MCF 10A (cell line): ENCODE results near the gene CALR3. TPM values are rescaled to one million over a fixed set of nuclear protein-coding genes. Genes with fewer than 3 reads are reported as not detected.
A peak's percentile ranks its signal among the peaks of the same experiment; 100 is the strongest.
"Not testable (repeated sequence)": the region's sequence is repeated elsewhere in the genome, so short reads cannot be mapped to it uniquely, and the experiment has no call there.

Experiments
- Bru-seq: library from RNA; stranded (reverse); fragments of 400-500 nt; gene quantifications from one replicate; lab custom pipeline; 2021; lab: Mats Ljungman, UMichigan
- BruChase-seq, 2 experiments: library from RNA; stranded (reverse); fragments of 400-500 nt; gene quantifications; one replicate each; lab custom pipeline; 2021; lab: Mats Ljungman, UMichigan
- BruUV-seq: library from RNA; stranded (reverse); fragments of 400-500 nt; replicated peaks from 2 replicates; lab custom pipeline; 2021; lab: Mats Ljungman, UMichigan
- CTCF ChIA-PET: fragments of 300-600 bp; sonication (Branson Sonifier 250); formaldehyde crosslinking; extraction: SDS; loops from one replicate; lab custom pipeline; 2021; ENCODE audit warnings: antibody characterized with exemption, inconsistent platforms; lab: Yijun Ruan, JAX
- POLR2A ChIA-PET: fragments of 300-600, 350-650 bp; sonication (Branson Sonifier 250); formaldehyde crosslinking; extraction: SDS; loops from one replicate; lab custom pipeline; 2020; ENCODE audit warnings: antibody characterized with exemption, inconsistent platforms; lab: Yijun Ruan, JAX
- DNase-seq: peaks from one replicate; pipeline ENCODE4 v3.0.0-alpha.2; 2018; ENCODE audit not compliant: unreplicated experiment
- H3K27ac Mint-ChIP-seq: one replicate; pipeline ENCODE4 v1.8.0; 2022; ENCODE audit warnings: mild to moderate bottlenecking, low read depth, mixed read lengths; ENCODE audit not compliant: unreplicated experiment
- H3K27me3 Mint-ChIP-seq: one replicate; pipeline ENCODE4 v1.8.0; 2022; ENCODE audit warnings: mixed read lengths; ENCODE audit not compliant: insufficient read depth, unreplicated experiment
- H3K36me3 Mint-ChIP-seq: one replicate; pipeline ENCODE4 v1.8.0; 2022; ENCODE audit warnings: mild to moderate bottlenecking, moderate library complexity, mixed read lengths; ENCODE audit not compliant: insufficient read depth, unreplicated experiment
- H3K4me1 Mint-ChIP-seq: one replicate; pipeline ENCODE4 v1.8.0; 2022; ENCODE audit warnings: mixed read lengths; ENCODE audit not compliant: insufficient read depth, unreplicated experiment
- H3K4me3 Mint-ChIP-seq: one replicate; pipeline ENCODE4 v1.8.0; 2022; ENCODE audit warnings: mild to moderate bottlenecking, moderate library complexity, mixed read lengths; ENCODE audit not compliant: unreplicated experiment
- H3K9me3 Mint-ChIP-seq: one replicate; pipeline ENCODE4 v1.8.0; 2022; ENCODE audit warnings: mixed read lengths; ENCODE audit not compliant: unreplicated experiment
- intact Hi-C: fragments of 100-400 bp; cut with micrococcal nuclease; formaldehyde crosslinking; loops from 2 replicates; pipeline ENCODE4 v1.14.1; 2022
- long read RNA-seq: library from polyadenylated mRNA; stranded (forward); transcript quantifications from one replicate; pipeline ENCODE4 v2.0.0, GENCODE V29; 2022
- total RNA-seq: library from RNA; stranded (reverse); gene quantifications from 2 replicates; pipeline ENCODE4 v1.2.3, GENCODE V29; 2022
- TF ChIP-seq, protein P1 (sequence below): fragments of 200-600 bp; IDR thresholded peaks from one replicate; pipeline ENCODE4 v1.8.0; 2022; ENCODE audit warnings: antibody characterized with exemption, mild to moderate bottlenecking; ENCODE audit not compliant: unreplicated experiment

The CALR3 gene, protein sequence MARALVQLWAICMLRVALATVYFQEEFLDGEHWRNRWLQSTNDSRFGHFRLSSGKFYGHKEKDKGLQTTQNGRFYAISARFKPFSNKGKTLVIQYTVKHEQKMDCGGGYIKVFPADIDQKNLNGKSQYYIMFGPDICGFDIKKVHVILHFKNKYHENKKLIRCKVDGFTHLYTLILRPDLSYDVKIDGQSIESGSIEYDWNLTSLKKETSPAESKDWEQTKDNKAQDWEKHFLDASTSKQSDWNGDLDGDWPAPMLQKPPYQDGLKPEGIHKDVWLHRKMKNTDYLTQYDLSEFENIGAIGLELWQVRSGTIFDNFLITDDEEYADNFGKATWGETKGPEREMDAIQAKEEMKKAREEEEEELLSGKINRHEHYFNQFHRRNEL
- total RNA-seq (not detected in 2 replicates), Bru-seq, nascent RNA (percentile 31 among the genes with signal in this experiment), BruChase-seq, experiment 1, labeled RNA remaining after a 6-hour chase (percentile 29 among the genes with signal in this experiment), BruChase-seq, experiment 2, labeled RNA remaining after a 2-hour chase (not detected)
- long read RNA-seq, partial matches to known transcripts, result 1 of 1 reads
- long read RNA-seq, other reads (novel, unspliced or antisense), result 0 of 1 reads

DNA sequence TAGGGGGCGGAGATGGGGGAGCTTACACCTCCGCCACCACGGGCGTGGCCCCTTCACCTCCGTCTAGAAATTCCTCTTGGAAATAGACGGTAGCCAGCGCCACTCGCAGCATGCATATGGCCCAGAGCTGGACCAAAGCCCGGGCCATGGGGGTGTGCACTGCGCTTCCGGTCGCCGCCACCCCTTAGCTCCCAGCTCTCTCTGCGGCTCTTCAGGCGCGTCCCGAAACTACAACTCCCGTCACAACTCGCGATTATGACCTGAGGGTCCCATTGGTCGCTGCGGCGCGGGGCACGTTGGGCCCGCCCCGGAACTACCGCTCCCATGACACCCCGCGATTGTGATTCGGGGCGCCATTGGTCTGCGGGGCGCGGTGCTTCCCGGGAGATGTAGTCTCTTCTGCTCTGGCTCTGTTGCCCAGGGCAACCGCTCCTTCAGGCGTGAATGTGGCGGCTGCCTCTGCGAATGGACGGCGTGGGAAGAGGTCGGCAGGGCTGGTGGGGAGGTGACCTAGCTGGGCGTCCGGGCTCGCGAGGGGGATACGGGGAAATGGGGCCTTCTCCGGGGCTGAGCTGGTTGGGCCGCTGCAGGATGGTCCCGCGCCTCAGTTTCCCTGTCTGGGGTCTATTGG is at the start of gene CALR3, which contains the start of gene C19orf44:
TSS of gene CALR3 (minus strand) at position 186 of the 631 bp plus-strand sequence. CDS start at position 148, 38 bp downstream.
TSS of gene C19orf44 (plus strand) at position 413 of the 631 bp plus-strand sequence. CDS start 4,399 bp downstream, outside the sequence.
- no peaks in the 10 kb centered on the region for H3K9me3 Mint-ChIP-seq
- intact Hi-C loops, result no loop called here
- ChIA-PET CTCF (interaction anchor here (0.6 to 0.9 kb wide), 4 partner anchors 26 to 1185 kb away, joined by 3 to 4 read pairs (median 3); no protein-coding TSS in a partner anchor), POLR2A (interaction anchor here (0.5 to 1.8 kb wide), 13 partner anchors 14 to 1067 kb away, joined by 3 to 10 read pairs (median 4); partner anchors contain the start of gene MED26)
- H3K4me3 Mint-ChIP-seq, result peak within 1 kb of the TSS; percentile 100
- peak; percentile 100 for DNase-seq
- no TSS peak for BruUV-seq
- TF ChIP-seq, protein P1, sequence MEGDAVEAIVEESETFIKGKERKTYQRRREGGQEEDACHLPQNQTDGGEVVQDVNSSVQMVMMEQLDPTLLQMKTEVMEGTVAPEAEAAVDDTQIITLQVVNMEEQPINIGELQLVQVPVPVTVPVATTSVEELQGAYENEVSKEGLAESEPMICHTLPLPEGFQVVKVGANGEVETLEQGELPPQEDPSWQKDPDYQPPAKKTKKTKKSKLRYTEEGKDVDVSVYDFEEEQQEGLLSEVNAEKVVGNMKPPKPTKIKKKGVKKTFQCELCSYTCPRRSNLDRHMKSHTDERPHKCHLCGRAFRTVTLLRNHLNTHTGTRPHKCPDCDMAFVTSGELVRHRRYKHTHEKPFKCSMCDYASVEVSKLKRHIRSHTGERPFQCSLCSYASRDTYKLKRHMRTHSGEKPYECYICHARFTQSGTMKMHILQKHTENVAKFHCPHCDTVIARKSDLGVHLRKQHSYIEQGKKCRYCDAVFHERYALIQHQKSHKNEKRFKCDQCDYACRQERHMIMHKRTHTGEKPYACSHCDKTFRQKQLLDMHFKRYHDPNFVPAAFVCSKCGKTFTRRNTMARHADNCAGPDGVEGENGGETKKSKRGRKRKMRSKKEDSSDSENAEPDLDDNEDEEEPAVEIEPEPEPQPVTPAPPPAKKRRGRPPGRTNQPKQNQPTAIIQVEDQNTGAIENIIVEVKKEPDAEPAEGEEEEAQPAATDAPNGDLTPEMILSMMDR, result no peak
- no peaks in the 10 kb centered on the region for H3K27me3 Mint-ChIP-seq
- peak within 1 kb of the TSS; percentile 98 for H3K27ac Mint-ChIP-seq
- no peaks in the 10 kb centered on the region for H3K4me1 Mint-ChIP-seq
- peaks cover 9% of the 10 kb centered on the region for H3K36me3 Mint-ChIP-seq

DNA sequence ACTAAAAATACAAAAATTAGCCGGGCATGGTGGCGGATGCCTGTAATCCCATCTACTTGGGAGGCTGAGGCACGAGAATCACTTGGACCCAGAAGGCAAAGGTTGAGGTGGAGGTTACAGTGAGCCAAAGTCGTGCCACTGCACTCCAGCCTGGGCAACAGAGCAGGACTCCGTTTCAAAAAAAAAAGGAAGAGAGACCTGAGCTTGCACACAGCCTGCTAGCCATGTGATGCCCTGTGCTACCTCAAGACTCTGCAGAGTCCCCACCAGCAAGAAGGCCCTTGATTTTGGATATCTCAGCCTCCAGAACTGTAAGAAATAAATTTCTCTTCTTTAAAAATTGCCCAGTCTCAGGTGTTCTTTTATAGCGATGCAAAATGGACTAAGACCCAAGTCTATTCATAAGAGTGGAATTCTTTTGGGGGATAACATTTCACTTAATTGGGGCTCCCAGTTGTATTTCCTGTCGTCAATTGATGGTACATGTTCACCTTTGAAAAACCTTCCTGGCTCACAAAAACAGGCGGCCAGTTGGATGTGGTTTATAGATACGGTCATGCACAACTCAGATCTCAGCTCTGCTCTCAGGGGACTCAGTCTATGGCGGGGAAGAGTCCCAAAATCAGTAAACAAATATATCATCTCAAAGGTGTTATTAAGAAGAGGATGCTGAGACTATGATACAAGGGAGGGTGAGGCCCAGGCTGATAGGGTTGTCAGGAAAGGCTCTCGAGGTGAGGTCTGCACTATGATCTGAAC is 48.7 kb upstream of the CALR3 start:
- DNase-seq, result no peak
- CTCF ChIA-PET, result interaction anchor here (0.6 kb wide), 1 partner anchor 41 kb away, joined by 3 read pairs; no protein-coding TSS in a partner anchor

DNA sequence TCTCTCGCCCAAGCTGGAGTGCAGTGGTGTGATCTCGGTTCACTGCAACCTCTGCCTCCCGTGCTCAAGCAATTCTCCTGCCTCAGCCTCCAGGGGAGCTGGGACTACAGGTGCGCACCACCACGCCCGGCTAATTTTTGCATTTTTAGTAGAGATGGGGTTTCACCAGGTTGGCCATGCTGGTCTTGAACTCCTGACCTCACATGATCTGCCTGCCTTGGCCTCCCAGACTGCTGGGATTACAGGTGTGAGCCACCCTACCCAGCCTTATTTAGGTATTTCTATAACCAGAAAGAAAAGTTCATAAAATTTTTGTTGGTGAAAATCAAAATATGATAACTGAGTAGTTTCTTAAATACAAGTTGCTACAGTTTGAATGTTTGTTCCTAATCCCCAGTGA is 47.8 kb upstream of the CALR3 start:
- H3K27me3 Mint-ChIP-seq, BruUV-seq, H3K9me3 Mint-ChIP-seq, H3K4me1 Mint-ChIP-seq, intact Hi-C loops, DNase-seq: not testable (repeated sequence)
- ChIA-PET CTCF (interaction anchor here (0.6 kb wide), 1 partner anchor 46 kb away, joined by 3 read pairs; no protein-coding TSS in a partner anchor), POLR2A (interaction anchor here (1.2 to 1.3 kb wide), 4 partner anchors 8 to 298 kb away, joined by 3 to 11 read pairs (median 3); partner anchors contain the start of gene SLC35E1)
- Mint-ChIP-seq H3K4me3 (peak overlapping the region; percentile 81), H3K36me3 (peaks cover 34% of the 10 kb centered on the region), H3K27ac (peak overlapping the region; percentile 63)

More for the DNA sequence above, 48.7 kb upstream of the CALR3 start:
- TF ChIP-seq, protein P1, result no peak
- intact Hi-C loops, result no loop called here
- H3K27ac Mint-ChIP-seq, result no peak overlapping the region
- H3K4me1 Mint-ChIP-seq, result peaks cover 5% of the 10 kb centered on the region
- H3K9me3 Mint-ChIP-seq, result no peaks in the 10 kb centered on the region
- BruUV-seq, result no TSS peak
- POLR2A ChIA-PET, result no interaction called here
- peaks cover 25% of the 10 kb centered on the region for H3K36me3 Mint-ChIP-seq
- no peaks in the 10 kb centered on the region for H3K27me3 Mint-ChIP-seq
- no peak overlapping the region for H3K4me3 Mint-ChIP-seq
